C1 segment of cervical spinal cord (tissue), 14 donors: ENCODE measurements around the gene IGF2BP3.
"Not testable (repeated sequence)": the region's sequence is repeated elsewhere in the genome, so short reads cannot be mapped to it uniquely, and the experiment has no call there.

Experiments
- DNase-seq, 14 donors: peaks; one replicate each; lab custom pipeline; 2025; lab: John Stamatoyannopoulos, UW

The IGF2BP3 gene

DNA sequence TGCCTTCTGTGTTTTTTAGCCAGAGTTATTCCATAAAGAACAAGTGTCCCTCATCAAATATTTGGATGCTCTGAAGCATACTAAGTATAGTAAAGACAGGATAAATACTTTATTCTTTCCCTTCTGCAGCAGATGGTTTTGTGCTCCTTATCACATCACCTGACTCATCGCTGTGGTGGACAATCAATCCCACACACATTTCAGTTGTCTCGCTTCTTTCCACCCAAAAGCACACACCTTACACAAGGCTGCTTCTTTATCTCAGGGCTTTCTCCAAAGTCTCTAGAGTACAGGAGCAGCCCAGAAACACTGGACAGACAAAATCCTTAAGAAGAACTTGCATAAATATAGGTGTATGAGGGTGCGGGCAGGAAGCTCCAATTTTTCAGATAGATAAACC, 43.4 kb downstream of the IGF2BP3 start:
- no peak for DNase-seq

DNA sequence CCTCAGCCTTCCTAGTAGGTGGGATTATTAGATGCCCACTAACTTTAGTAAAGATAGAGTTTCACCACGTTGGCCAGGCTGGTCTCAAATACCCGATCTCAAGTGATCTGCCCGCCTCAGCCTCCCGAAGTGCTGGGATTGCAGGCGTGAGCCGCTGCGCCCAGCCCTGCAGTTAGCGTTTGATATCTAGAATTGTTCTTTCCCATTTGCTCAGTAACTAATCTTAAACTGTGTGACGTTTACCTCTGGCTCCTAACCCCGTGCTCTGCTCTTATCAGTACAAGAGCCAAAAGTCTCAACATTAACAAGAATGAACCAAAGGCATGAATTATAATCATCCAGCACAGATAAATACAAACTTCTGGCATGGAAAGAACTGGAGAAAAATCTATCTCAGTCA, 47.4 kb downstream of the IGF2BP3 start:
- no peak for DNase-seq

DNA sequence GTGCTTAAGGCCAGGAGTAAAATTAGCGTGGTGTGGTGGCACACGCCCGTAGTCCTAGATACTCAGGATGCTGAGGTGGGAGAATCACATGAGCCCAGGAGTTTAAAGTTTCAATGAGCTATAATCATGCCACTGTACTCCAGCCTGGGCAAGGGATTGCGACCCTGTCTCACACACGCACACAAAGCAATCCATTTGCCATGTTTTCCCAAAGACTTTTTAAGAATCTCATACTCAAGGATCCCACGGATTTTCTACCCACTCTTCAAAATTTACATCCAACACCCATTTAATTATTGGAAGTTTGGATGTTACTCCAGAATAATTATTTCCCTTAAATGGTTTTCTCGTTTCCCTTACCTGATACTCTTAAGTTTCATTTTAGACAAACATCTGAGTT, 47.9 kb downstream of the IGF2BP3 start:
- no peak for DNase-seq

DNA sequence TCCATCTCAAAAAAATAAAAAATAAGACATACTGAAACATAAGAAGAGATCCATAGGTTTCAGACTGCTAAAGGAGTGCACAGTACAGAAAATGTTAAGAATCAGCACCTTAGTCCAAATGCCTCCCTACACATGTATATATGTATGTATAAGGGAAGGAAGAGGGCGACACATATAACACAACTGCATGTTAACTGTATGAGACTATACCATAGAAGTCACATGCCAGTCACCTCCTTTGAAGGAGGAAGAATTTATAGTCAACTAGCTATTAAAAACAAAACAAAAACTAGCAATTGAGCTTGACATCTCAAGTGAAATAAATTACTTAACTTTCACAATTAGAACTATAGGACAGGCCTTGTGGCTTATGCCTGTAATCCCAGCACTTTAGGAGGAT, 50.4 kb downstream of the IGF2BP3 start:
- no peak for DNase-seq

DNA sequence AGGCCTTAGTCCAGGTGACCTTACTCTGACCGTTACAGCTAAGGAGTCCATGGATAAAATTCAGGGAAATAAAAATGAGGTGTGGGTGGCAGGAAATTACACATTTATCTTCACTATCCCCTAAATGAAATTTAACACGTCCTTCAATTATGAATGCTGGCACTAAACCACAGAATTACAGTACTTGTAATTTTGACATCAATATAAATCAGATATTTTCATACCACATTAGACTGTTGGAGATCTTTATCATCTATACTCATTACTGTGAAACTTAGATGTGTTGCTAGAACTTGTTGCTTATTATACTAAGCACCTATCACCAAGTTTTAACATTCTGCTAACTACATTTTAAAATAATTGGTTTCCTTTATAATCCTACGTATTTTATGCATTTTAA, 51.1 kb downstream of the IGF2BP3 start:
- no peak for DNase-seq

DNA sequence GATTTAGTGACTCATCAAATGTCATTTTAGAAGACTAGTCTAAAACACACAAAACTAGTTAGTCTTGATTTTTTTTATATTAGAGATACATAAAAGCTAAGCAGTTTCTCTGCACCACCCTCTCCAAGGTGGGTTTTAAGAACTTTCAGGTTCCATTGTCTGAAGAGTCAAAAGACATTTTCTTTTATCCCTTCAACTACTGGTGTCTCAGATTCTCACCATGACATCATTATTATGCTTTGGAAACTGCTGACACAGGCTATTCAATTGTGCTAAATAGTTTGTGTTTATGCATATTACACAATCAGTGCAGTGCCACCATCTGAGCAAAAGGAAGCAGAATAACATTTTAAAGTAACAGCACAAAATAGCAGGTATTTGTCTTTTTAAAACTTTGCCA, 52.2 kb downstream of the IGF2BP3 start:
- DNase-seq, result no peak

DNA sequence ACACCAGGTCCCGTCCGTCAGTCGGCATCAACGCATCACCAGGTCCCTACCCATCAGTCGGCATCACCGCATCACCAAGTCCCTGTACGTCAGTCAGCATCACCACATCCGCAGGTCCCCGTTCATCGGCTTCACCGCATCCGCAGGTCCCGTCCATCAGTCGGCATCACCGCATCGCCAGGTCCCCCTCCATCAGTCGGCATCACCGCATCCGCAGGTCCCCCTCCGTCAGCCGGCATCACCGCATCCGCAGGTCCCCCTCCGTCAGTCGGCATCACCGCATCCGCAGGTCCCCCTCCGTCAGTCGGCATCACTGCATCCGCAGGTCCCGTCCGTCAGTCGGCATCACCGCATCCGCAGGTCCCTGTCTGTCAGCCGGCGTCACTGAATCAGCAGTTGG, 55.1 kb downstream of the IGF2BP3 start:
- no peak for DNase-seq

DNA sequence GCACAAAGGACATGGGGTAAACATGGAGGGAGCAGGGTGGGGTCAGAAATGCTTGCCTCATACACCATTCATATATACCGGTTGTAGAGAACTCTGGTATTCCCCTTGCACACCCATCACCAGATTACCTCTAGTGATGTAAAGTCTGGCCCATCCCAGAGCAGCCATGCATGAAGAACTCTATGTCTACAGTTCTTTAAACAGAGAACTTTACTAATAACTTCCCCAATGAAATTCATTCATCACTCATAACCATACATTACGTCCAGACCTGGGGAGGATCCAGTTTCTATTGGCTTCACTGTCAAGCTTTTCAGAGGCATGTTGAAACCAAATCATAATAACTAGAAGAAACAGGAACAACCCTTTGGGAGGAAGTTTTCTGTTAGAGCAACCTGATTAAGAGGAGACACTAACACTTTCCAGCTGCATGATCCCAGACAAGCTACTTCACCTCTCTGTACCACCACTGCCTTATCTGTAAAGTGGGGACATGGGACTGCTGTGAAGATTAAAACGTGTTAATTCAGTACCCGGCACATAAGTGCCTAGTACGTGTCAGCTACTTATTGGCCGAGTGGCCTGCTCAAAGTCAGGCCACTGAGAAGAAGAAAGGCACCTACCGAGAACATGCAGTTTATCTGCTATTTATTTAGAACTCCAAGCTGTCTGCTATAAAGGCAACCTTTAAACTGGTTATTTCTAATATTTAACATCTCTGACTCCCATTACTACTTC, 59.7 kb downstream of the IGF2BP3 start:
- no peak for DNase-seq

DNA sequence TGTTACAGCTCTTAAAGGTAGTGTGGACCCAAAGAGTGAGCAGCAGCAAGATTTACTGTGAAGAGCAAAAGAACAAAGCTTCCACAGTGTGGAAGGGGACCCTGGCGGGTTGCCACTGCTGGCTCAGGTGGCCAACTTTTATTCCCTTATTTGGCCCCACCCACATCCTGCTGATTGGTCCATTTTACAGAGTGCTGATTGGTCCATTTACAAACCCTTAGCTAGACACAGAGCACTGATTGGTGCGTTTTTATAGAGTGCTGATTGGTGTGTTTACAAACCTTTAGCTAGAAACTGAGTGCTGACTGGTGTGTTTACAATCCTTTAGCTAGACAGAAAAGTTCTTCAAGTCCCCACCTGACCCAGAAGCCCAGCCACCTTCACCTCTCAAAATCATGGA, 63.7 kb downstream of the IGF2BP3 start:
- DNase-seq, result not testable (repeated sequence)

DNA sequence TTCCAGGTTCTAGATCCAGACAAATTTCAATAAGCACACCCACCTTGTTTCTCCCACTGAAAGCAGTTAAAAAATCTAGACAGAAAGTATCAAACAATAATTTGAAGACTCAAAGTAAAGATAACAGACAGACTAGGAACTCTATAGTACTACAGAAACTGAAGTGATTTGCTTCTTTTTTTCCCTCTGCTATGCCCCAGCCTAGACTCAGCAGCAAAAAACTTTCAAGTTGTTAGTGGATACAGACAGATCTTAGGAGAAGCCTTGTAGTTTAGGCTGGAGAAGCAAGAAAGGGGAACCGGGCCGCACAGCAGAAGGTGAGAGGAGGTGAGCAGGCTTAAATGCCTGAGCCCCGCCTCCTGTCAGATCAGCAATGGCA, 65.1 kb downstream of the IGF2BP3 start:
- no peak for DNase-seq

DNA sequence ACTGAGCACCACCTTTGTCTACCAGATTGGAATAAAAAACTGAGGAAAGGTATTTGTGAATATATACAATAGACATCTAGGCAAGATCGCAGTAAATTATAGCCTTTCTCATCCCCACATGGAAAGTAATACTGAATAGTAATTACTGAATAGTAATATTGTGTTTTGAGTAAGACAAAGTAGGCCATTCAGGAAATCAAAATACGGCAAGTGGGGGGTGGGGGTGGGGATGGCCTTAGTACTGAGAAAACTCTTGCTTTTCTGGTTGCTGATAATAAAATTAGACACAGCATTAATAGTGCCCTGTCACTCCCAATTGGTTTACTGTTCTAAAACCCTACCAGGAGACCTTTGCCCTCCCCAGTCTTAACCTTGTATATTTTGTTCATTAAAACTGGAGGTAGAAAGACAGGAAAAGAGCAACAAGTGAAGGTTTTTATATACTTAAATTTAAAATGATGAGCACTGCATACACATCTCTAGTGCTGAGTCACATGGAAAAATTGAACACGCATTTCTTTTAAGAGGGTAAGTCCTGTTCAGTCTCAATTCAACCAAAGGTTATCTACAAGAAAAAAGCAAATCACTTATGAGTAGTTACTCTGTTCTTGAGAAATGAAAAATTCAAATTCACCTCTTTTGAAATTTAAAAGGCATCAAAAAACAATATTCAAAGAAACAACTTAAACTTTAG, 65.6 kb downstream of the IGF2BP3 start:
- DNase-seq, result no peak

DNA sequence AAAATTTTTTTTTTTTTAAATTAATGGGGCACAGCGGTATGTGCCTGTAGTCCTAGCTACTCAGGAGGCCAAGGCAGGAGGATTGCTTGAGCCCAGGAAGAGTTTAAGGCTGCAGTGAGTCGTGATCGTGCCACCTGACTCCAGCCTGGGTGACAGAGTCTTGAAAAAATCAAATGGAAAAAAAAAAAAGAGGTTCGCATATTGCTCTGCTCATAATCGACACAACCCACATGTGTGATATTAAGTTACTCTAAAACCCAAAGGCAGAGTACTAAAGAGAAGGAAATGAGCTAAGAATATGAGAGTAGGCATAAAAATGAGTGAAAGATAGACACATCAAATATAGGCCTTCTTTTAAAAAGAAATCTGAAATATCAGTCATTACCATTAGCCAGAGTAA, 66.3 kb downstream of the IGF2BP3 start:
- no peak for DNase-seq

DNA sequence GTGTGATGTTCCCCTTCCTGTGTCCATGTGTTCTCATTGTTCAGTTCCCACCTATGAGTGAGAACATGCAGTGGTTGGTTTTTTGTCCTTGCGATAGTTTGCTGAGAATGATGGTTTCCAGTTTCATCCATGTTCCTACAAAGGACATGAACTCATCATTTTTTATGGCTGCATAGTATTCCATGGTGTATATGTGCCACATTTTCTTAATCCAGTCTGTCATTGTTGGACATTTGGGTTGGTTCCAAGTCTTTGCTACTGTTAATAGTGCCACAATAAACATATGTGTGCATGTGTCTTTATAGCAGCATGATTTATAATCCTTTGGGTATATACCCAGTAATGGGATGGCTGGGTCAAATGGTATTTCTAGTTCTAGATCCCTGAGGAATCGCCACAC, 72.2 kb downstream of the IGF2BP3 start:
- not testable (repeated sequence) for DNase-seq

DNA sequence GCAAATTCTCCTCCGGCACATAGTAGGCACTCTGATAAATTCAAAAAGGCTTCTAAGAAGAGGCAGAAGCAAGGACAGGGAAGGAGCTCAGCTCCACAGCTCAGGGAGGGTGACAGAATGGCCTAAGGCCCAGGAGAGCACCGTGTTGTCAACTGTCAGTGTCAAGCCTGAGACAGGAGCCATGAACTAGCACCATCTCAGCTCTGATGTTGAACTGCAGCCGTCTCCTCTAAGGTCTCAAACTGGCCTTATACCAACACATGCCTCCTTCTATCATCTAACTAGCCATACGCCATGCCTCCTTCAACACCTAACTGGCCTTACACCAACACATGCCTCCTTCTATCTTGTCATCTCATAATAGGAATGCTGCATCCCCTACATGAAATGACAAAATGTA, 73.0 kb downstream of the IGF2BP3 start:
- DNase-seq, result no peak

DNA sequence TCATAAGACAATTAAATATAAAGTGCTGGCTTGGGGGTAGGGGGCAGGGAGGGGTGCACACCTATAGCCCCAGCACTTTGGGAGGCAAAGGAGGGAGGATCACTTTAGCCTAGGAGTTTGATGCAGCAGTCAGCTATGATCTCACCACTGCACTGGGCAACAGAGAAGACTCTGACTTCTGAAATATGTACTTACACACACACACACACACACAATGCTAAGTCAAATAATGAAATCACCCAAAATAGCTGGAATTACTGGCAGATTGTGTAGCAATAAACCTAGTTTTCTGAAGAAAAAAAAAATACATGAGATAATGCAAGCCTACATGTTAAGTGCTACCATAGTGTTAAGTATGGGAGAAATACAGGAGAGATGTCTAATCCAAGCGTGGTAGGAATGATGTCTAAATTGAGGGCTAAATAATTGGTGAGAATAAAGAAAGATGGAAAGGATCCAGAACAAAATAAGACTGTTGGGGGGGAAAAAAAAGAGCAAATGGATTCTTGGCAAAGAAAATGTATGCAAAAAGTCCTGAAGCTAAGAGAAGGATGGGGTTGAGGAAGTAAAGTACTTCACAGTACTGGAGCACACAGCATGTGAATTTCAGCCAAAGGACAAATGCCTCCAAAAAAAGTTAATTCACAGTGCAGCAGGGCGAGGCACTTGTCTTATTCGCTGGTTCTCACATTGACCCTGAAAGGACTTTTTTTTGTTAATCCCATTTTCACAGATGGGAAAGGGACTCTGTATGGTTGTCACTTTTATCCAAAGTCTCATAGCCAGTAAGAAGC, 73.9 kb downstream of the IGF2BP3 start:
- DNase-seq, result no peak

DNA sequence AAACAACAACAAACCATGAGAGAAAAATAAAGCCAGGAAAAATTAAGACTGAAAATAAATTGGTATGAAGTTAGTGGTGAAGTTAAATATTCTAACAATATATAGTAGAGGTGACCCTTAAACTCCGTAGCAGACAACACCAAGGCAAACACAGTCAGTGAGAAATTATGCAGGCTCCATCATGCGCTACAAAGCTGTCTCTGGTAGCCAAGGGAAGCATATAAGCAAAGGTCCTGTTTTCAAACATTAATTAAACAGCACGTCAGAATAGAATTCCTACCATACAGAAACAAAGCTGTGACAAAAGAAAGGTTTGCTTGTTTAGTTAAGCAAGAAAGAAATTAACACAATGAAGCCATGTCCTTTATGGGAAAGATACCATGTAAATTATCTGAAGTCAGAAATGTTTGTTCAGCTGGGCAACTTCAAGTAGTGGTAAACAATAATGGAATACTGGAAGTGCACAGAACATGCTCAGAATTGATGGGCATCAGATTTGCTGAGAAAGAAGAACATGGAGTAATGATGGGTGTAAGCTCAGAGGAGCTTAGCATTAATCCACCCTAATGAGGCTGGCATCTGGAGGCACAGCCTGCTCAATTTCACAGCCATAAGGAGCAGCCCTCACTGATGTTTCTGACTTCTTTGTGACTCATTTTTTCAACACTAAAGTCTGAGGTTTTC, 75.7 kb downstream of the IGF2BP3 start:
- DNase-seq, result no peak

DNA sequence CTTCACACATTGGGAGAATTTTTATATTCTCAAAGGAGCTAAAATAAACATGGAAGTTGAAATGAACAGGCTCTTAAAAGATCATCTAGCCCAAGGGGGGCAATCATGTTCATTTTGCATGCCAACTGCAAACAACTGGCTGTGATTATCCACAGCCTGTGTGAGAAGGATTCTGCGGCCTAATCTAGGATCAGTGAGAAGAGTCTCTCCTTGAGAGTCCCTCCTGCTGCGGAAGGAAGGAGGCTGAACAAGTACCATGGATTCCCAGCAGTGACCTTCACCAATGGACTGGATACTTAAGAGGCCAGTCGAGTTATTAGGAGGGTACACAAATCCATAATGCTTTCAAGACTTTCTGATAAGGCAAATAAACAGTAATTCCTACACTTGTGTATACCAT, 76.7 kb downstream of the IGF2BP3 start:
- no peak for DNase-seq

DNA sequence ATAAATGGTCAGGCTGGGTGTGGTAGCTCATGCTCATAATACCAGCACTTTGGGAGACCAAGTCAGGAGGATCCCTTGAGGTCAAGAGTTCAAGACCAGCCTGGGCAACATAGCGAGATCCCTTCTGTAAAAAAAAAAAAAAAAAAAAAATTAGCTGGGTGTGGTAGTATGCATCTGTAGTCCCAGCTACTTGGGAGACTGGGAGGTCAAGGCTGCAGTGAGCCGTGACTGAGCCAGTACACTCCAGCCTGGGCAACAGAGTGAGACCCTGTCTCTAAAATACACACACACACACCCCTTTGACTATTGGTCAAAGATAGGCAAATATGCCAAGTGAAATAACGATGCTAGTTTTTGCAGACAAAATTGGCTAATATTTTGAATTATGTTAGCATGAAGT, 80.6 kb downstream of the IGF2BP3 start:
- no peak for DNase-seq

DNA sequence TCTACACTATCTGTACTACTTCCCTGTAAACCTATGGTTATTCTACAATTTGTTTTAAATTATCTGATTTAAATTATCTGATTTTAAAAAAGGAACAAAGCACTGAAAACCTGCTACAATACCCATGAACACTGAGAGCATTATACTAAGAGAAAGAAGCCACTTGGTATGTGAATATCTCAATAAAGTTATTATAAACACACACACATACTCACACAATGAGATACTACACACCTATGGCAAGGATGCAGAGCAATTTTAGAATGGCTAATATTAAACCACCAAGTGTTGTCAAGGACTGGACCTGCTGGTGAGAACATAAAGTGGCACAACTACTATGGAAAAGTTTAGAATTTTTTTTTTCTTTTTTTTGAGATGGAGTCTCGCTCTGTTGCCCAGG, 82.7 kb downstream of the IGF2BP3 start:
- no peak for DNase-seq

DNA sequence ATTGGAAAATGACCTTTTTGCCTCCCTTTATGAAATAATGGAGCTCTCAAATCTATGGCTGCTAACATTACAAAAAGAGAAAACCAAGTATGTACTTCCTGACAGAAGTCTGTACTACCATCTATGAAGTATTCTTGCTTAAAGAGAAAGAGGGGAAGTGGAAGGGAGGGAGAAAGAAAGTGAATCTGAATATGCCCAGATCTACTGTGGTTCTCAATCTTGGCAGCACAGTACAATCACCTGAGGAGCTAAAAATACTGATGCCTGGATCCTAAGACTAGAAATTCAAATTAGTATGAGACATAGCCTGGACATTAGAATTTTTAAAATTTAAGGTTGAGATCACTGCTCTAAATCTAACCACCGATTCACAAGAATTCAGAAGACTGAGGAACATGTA, 85.2 kb downstream of the IGF2BP3 start:
- no peak for DNase-seq

DNA sequence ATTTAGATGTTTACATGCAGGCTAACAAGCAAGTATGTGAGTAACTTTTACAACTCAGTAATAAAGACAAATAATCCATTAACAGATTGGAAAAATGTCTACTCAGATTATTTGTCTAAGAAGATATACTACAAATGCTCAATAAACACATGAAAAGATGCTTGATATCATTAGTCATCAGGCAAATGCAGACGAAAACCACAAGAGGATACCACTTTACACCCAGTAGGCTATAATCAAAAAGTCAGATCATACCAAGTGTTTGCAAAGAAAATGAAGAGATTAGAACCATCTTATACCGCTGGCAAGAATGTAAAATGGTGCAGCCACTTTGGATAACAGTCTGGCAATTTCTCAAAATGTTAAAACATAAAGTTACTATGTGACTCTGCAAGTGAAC, 87.1 kb downstream of the IGF2BP3 start:
- no peak for DNase-seq

DNA sequence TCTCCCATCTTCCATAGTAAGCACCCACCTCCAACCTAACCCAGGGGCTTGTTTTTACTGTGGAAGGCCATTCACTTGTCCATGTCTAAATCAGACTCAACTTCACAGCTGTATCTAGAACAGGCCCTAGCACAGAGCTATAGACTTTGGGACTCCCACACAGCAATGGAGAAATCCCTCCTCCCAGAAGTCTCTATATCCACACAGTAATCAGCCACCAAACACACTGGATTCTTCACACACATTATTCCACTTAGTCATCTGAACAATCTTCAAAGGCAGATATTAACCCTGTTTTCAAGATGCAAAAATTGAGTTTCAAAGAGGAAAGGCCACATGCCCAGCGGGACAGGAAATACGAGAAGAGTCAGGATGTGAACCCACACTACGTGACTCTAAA, 89.3 kb downstream of the IGF2BP3 start:
- DNase-seq, result no peak
